ENCODE data around the gene CLDN12.

CLDN12 gene

GRCh38 chr7:90408142-90408541, 4.9 kb downstream of the CLDN12 start:
- H3K27ac ChIP-seq (ENCODE audit: extremely low read depth, low read depth, low read length), result no peak overlapping the region
- TF ChIP-seq ZNF544 (tag by site-specific recombination; IDR thresholded peaks at IDR 0.05) (no peak), SALL2 (tag by site-specific recombination; IDR thresholded peaks at IDR 0.05; ENCODE audit: borderline replicate concordance) (no peak), ZNF23 (tag by site-specific recombination; IDR thresholded peaks at IDR 0.05; ENCODE audit: borderline replicate concordance) (no peak), ZNF248 (tag by site-specific recombination; IDR thresholded peaks at IDR 0.05) (no peak), ZSCAN23 (tag by site-specific recombination; IDR thresholded peaks at IDR 0.05) (no peak)
- H3K36me3 ChIP-seq (ENCODE audit: control insufficient read depth in 2 of 2, insufficient read depth in 1 of 2, low read length in 2 of 2), result peaks cover 13 to 48% of the 10 kb centered on the region in 2 experiments
- no peak overlapping the region for H3K4me3 ChIP-seq (ENCODE audit: low read depth, low read length)
- ChIA-PET POLR2A (no interaction called here), CTCF (interaction anchor here (1.2 kb wide), 1 partner anchor 47 kb away, joined by 4 read pairs; no protein-coding TSS in a partner anchor)
- no peaks in the 10 kb centered on the region for H3K9me3 ChIP-seq (ENCODE audit: control insufficient read depth, insufficient read depth, low read depth, low read length)
- H3K4me1 ChIP-seq (ENCODE audit: control insufficient read depth, insufficient read depth, low read length), result no peaks in the 10 kb centered on the region; the same call in 1 of the 2 replicates

GRCh38 chr7:90409667-90410066, 6.4 kb downstream of the CLDN12 start:
- Histone ChIP-seq H3K36me3 (ENCODE audit: control insufficient read depth in 2 of 2, insufficient read depth in 1 of 2, low read length in 2 of 2) (peaks cover 17 to 54% of the 10 kb centered on the region in 2 experiments), H3K4me3 (ENCODE audit: low read depth, low read length) (no peak overlapping the region), H3K4me1 (ENCODE audit: control insufficient read depth, insufficient read depth, low read length) (no peaks in the 10 kb centered on the region), H3K9me3 (ENCODE audit: control insufficient read depth, insufficient read depth, low read depth, low read length) (no peaks in the 10 kb centered on the region), H3K27ac (ENCODE audit: extremely low read depth, low read depth, low read length) (no peak overlapping the region)
- POLR2A ChIA-PET, result no interaction called here
- CTCF ChIA-PET, result interaction anchor here (1.0 kb wide), 1 partner anchor 246 kb away, joined by 3 read pairs; no protein-coding TSS in a partner anchor
- TF ChIP-seq, protein P1, sequence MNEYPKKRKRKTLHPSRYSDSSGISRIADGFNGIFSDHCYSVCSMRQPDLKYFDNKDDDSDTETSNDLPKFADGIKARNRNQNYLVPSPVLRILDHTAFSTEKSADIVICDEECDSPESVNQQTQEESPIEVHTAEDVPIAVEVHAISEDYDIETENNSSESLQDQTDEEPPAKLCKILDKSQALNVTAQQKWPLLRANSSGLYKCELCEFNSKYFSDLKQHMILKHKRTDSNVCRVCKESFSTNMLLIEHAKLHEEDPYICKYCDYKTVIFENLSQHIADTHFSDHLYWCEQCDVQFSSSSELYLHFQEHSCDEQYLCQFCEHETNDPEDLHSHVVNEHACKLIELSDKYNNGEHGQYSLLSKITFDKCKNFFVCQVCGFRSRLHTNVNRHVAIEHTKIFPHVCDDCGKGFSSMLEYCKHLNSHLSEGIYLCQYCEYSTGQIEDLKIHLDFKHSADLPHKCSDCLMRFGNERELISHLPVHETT (tag by site-specific recombination; IDR thresholded peaks at IDR 0.05), result no peak
- TF ChIP-seq, protein P2, sequence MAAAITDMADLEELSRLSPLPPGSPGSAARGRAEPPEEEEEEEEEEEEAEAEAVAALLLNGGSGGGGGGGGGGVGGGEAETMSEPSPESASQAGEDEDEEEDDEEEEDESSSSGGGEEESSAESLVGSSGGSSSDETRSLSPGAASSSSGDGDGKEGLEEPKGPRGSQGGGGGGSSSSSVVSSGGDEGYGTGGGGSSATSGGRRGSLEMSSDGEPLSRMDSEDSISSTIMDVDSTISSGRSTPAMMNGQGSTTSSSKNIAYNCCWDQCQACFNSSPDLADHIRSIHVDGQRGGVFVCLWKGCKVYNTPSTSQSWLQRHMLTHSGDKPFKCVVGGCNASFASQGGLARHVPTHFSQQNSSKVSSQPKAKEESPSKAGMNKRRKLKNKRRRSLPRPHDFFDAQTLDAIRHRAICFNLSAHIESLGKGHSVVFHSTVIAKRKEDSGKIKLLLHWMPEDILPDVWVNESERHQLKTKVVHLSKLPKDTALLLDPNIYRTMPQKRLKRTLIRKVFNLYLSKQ (tag by site-specific recombination; IDR thresholded peaks at IDR 0.05; ENCODE audit: borderline replicate concordance), result no peak

GRCh38 chr7:90411510-90411909, 8.2 kb downstream of the CLDN12 start:
- no peak overlapping the region for H3K27ac ChIP-seq (ENCODE audit: extremely low read depth, low read depth, low read length)
- POLR2A ChIA-PET, result no interaction called here
- H3K4me3 ChIP-seq (ENCODE audit: low read depth, low read length), result no peak overlapping the region
- no peaks in the 10 kb centered on the region for H3K9me3 ChIP-seq (ENCODE audit: control insufficient read depth, insufficient read depth, low read depth, low read length)
- H3K4me1 ChIP-seq (ENCODE audit: control insufficient read depth, insufficient read depth, low read length), result no peaks in the 10 kb centered on the region
- CTCF ChIA-PET, result interaction anchor here (0.8 kb wide), 1 partner anchor 16 kb away, joined by 3 read pairs; no protein-coding TSS in a partner anchor
- peaks cover 4 to 43% of the 10 kb centered on the region in 2 experiments; a peak in 2 of 3 replicates for H3K36me3 ChIP-seq (ENCODE audit: control insufficient read depth in 2 of 2, insufficient read depth in 1 of 2, low read length in 2 of 2)
- TF ChIP-seq, protein P3, sequence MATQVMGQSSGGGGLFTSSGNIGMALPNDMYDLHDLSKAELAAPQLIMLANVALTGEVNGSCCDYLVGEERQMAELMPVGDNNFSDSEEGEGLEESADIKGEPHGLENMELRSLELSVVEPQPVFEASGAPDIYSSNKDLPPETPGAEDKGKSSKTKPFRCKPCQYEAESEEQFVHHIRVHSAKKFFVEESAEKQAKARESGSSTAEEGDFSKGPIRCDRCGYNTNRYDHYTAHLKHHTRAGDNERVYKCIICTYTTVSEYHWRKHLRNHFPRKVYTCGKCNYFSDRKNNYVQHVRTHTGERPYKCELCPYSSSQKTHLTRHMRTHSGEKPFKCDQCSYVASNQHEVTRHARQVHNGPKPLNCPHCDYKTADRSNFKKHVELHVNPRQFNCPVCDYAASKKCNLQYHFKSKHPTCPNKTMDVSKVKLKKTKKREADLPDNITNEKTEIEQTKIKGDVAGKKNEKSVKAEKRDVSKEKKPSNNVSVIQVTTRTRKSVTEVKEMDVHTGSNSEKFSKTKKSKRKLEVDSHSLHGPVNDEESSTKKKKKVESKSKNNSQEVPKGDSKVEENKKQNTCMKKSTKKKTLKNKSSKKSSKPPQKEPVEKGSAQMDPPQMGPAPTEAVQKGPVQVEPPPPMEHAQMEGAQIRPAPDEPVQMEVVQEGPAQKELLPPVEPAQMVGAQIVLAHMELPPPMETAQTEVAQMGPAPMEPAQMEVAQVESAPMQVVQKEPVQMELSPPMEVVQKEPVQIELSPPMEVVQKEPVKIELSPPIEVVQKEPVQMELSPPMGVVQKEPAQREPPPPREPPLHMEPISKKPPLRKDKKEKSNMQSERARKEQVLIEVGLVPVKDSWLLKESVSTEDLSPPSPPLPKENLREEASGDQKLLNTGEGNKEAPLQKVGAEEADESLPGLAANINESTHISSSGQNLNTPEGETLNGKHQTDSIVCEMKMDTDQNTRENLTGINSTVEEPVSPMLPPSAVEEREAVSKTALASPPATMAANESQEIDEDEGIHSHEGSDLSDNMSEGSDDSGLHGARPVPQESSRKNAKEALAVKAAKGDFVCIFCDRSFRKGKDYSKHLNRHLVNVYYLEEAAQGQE (tag by site-specific recombination; IDR thresholded peaks at IDR 0.05), result no peak
- TF ChIP-seq ZNF768 (tag by site-specific recombination; IDR thresholded peaks at IDR 0.05) (no peak), SCRT2 (tag by site-specific recombination; IDR thresholded peaks at IDR 0.05) (peak; percentile 59), ZNF335 (tag by site-specific recombination; conservative IDR thresholded peaks at IDR 0.05) (no peak), ZNF629 (tag by site-specific recombination; IDR thresholded peaks at IDR 0.05) (peak; percentile 63), ZNF423 (tag by site-specific recombination; IDR thresholded peaks at IDR 0.05) (no peak), ZNF654 (tag by site-specific recombination; IDR thresholded peaks at IDR 0.05; ENCODE audit: low read depth) (no peak), ZNF521 (tag by site-specific recombination; IDR thresholded peaks at IDR 0.05) (no peak), ZNF155 (tag by site-specific recombination; IDR thresholded peaks at IDR 0.05) (no peak), ZNF362 (tag by site-specific recombination; IDR thresholded peaks at IDR 0.05) (no peak), ZNF404 (tag by site-specific recombination; IDR thresholded peaks at IDR 0.05) (no peak), ZNF248 (tag by site-specific recombination; IDR thresholded peaks at IDR 0.05) (no peak), ZEB2 (tag by site-specific recombination; IDR thresholded peaks at IDR 0.05) (0 out of 2 replicates have a peak, but pooled peaks have one; percentile 21), ZNF350 (tag by site-specific recombination; IDR thresholded peaks at IDR 0.05) (no peak)
- TF ChIP-seq, protein P4, sequence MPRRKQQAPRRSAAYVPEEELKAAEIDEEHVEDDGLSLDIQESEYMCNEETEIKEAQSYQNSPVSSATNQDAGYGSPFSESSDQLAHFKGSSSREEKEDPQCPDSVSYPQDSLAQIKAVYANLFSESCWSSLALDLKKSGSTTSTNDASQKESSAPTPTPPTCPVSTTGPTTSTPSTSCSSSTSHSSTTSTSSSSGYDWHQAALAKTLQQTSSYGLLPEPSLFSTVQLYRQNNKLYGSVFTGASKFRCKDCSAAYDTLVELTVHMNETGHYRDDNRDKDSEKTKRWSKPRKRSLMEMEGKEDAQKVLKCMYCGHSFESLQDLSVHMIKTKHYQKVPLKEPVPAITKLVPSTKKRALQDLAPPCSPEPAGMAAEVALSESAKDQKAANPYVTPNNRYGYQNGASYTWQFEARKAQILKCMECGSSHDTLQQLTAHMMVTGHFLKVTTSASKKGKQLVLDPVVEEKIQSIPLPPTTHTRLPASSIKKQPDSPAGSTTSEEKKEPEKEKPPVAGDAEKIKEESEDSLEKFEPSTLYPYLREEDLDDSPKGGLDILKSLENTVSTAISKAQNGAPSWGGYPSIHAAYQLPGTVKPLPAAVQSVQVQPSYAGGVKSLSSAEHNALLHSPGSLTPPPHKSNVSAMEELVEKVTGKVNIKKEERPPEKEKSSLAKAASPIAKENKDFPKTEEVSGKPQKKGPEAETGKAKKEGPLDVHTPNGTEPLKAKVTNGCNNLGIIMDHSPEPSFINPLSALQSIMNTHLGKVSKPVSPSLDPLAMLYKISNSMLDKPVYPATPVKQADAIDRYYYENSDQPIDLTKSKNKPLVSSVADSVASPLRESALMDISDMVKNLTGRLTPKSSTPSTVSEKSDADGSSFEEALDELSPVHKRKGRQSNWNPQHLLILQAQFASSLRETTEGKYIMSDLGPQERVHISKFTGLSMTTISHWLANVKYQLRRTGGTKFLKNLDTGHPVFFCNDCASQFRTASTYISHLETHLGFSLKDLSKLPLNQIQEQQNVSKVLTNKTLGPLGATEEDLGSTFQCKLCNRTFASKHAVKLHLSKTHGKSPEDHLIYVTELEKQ (tag by site-specific recombination; IDR thresholded peaks at IDR 0.05; ENCODE audit: borderline replicate concordance), result no peak

Measured in HEK293 (cell line).